ENCODE results near the gene TYW1. TPM values are rescaled to one million over a fixed set of nuclear protein-coding genes. Genes with fewer than 3 reads are reported as not detected.
"Not testable (repeated sequence)": the region's sequence is repeated elsewhere in the genome, so short reads cannot be mapped to it uniquely, and the experiment has no call there.

The TYW1 gene
- total RNA-seq, 1 experiment from 2014 or later = 13.4 TPM

GRCh38 chr7:67267914-67268313, 271.3 kb downstream of the TYW1 start:
- TF ChIP-seq CTCF (conservative IDR thresholded peaks at IDR 0.05) (no peak), EZH2 (IDR thresholded peaks at IDR 0.05; ENCODE audit: low read depth) (no peak)
- H3K27me3 ChIP-seq (ENCODE audit: insufficient read depth, low read depth) = no peaks in the 10 kb centered on the region
- ChIA-PET CTCF (no interaction called here), POLR2A (ENCODE audit: unreplicated experiment) (no interaction called here)
- H3K9me2 ChIP-seq (ENCODE audit: insufficient read depth) = no peaks in the 10 kb centered on the region
- H3F3A ChIP-seq (ENCODE audit: insufficient read depth, low read depth) = no peaks in the 10 kb centered on the region
- no peaks in the 10 kb centered on the region for H4K20me1 ChIP-seq (ENCODE audit: insufficient read depth)
- no peaks in the 10 kb centered on the region for H3K9me3 ChIP-seq (ENCODE audit: insufficient read depth, low read depth)
- H3K4me1 ChIP-seq (replicated peaks; ENCODE audit: insufficient read depth) = no peaks in the 10 kb centered on the region
- H3K79me2 ChIP-seq (ENCODE audit: low read depth) = no peaks in the 10 kb centered on the region
- no peak overlapping the region for H3K27ac ChIP-seq
- intact Hi-C loops (cut with micrococcal nuclease; ENCODE audit: unreplicated experiment) = no loop called here
- H3K4me3 ChIP-seq = no peak overlapping the region
- no peak for DNase-seq
- H3K4me2 ChIP-seq = no peak overlapping the region
- no TSS peak for BruUV-seq (replicated peaks)
- H3K36me3 ChIP-seq (ENCODE audit: low read depth) = no peaks in the 10 kb centered on the region
- H2AFZ ChIP-seq = no peak overlapping the region

DNA sequence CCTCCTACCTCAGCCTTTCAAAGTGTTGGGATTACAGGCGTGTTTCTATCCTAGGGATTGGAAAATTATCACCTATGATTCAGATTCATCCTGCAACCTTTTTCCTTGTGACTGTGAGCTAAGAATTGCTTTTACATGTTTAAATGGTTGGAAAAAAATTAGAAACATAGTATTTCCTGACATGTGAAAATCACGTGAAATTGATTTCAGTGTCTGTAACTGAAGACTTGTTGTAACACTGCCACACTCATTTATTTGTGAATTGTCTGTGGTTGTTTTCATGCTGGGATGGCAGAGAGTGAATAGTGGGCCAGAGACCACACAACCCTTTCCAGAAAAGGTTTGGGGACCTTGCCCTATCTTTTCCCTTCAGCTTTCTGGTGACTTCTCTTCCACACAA, 273.3 kb downstream of the TYW1 start:
- H3K9me3 ChIP-seq (ENCODE audit: insufficient read depth, low read depth); DNase-seq; H3K79me2 ChIP-seq (ENCODE audit: low read depth); H3F3A ChIP-seq (ENCODE audit: insufficient read depth, low read depth); H2AFZ ChIP-seq; POLR2A ChIA-PET (ENCODE audit: unreplicated experiment); CTCF ChIA-PET; BruUV-seq (replicated peaks); H3K27me3 ChIP-seq (ENCODE audit: insufficient read depth, low read depth); H3K9me2 ChIP-seq (ENCODE audit: insufficient read depth); H4K20me1 ChIP-seq (ENCODE audit: insufficient read depth); intact Hi-C loops (cut with micrococcal nuclease; ENCODE audit: unreplicated experiment); H3K4me2 ChIP-seq; H3K27ac ChIP-seq; H3K4me1 ChIP-seq (replicated peaks; ENCODE audit: insufficient read depth); H3K36me3 ChIP-seq (ENCODE audit: low read depth); H3K4me3 ChIP-seq: not testable (repeated sequence)

Small RNAs within 50 kb of the gene (microRNA-seq; reads per million reads assigned to microRNA genes)
- not detected for gene MIR4650-1 (ENCODE audit: borderline number of aligned reads, borderline replicate concordance)

Other genes starting within 250 kb of the TYW1 start
- gene TMEM248, start 75.6 kb upstream of the TYW1 start, total RNA-seq (2021) = 83.6 and 84.3 TPM in 2 replicates
- gene SBDS, start 1.2 kb upstream of the TYW1 start, total RNA-seq (2021) = 56.7 and 65.1 TPM in 2 replicates